GM23338 (cell line): ENCODE results near the gene LRRC4. TPM values are rescaled to one million over a fixed set of nuclear protein-coding genes. Genes with fewer than 3 reads are reported as not detected.

Experiments used
- ATAC-seq: fragments of 200-7000 bp; cut with Tn5 transposase; 3 replicates; pipeline ENCODE4 v1.9.1; 2020
- DNase-seq: peaks from one replicate; pipeline ENCODE4 v3.0.0-alpha.2; 2015; ENCODE audit warnings: low spot score
- H2AFZ ChIP-seq: fragments of 200-600 bp; sonication (generic); 2 replicates; pipeline ENCODE4 v1.8.0; 2016; ENCODE audit warnings: antibody characterized with exemption, mild to moderate bottlenecking, moderate library complexity
- H3F3A ChIP-seq: fragments of 200-600 bp; sonication (generic); replicated peaks from 2 replicates; pipeline ENCODE4 v1.8.0; 2017; ENCODE audit warnings: antibody characterized with exemption, mixed run types, low read depth
- H3K27ac ChIP-seq: fragments of 200-600 bp; sonication (generic); 2 replicates; pipeline ENCODE4 v1.6.1; 2016; ENCODE audit warnings: low read depth
- H3K27me3 ChIP-seq: fragments of 200-600 bp; sonication (generic); 2 replicates; pipeline ENCODE4 v1.8.0; 2016; ENCODE audit warnings: mild to moderate bottlenecking, mixed run types, moderate library complexity; ENCODE audit not compliant: insufficient read depth
- H3K36me3 ChIP-seq: fragments of 200-600 bp; sonication (generic); 2 replicates; pipeline ENCODE4 v1.8.0; 2016; ENCODE audit warnings: mild to moderate bottlenecking; ENCODE audit not compliant: insufficient read depth
- H3K4me1 ChIP-seq: fragments of 200-600 bp; sonication (generic); 2 replicates; pipeline ENCODE4 v1.8.0; 2016; ENCODE audit warnings: mild to moderate bottlenecking, moderate library complexity; ENCODE audit not compliant: insufficient read depth
- H3K4me2 ChIP-seq: fragments of 200-600 bp; sonication (generic); 2 replicates; pipeline ENCODE4 v1.7.1; 2017; ENCODE audit warnings: mixed run types
- H3K4me3 ChIP-seq: fragments of 200-600 bp; sonication (generic); 2 replicates; pipeline ENCODE4 v1.6.1; 2016; ENCODE audit warnings: mixed run types
- H3K79me2 ChIP-seq: fragments of 200-600 bp; sonication (generic); replicated peaks from 2 replicates; pipeline ENCODE4 v1.8.0; 2017; ENCODE audit warnings: mild to moderate bottlenecking; ENCODE audit not compliant: insufficient read depth
- H3K9me2 ChIP-seq: fragments of 200-600 bp; sonication (generic); 2 replicates; pipeline ENCODE4 v1.8.0; 2017; ENCODE audit not compliant: insufficient read depth
- H4K20me1 ChIP-seq: fragments of 200-600 bp; sonication (generic); replicated peaks from 2 replicates; pipeline ENCODE4 v1.8.0; 2017; ENCODE audit warnings: mild to moderate bottlenecking; ENCODE audit not compliant: insufficient read depth
- H3K27ac Mint-ChIP-seq: 2 replicates; pipeline ENCODE4 v1.8.0; 2020; ENCODE audit warnings: inconsistent platforms, mild to moderate bottlenecking, moderate library complexity, mixed read lengths
- H3K27me3 Mint-ChIP-seq: 3 replicates; pipeline ENCODE4 v1.8.0; 2022; ENCODE audit warnings: low read depth, mild to moderate bottlenecking, moderate library complexity, mixed read lengths, inconsistent platforms; ENCODE audit not compliant: insufficient read depth, poor library complexity
- H3K36me3 Mint-ChIP-seq: 3 replicates; pipeline ENCODE4 v1.8.0; 2021; ENCODE audit warnings: low read depth, mild to moderate bottlenecking, inconsistent platforms, moderate library complexity, mixed read lengths
- H3K4me1 Mint-ChIP-seq: 3 replicates; pipeline ENCODE4 v1.8.0; 2020; ENCODE audit warnings: mild to moderate bottlenecking, inconsistent platforms, mixed read lengths
- H3K4me3 Mint-ChIP-seq: 3 replicates; pipeline ENCODE4 v1.8.0; 2021; ENCODE audit warnings: moderate library complexity, mild to moderate bottlenecking, inconsistent platforms, mixed read lengths
- H3K9me3 Mint-ChIP-seq: 3 replicates; pipeline ENCODE4 v1.8.0; 2020; ENCODE audit warnings: moderate library complexity, mild to moderate bottlenecking, inconsistent platforms, mixed read lengths
- CREB1 ChIP-seq: fragments of 250-450 bp; sonication (Bioruptor Pico); IDR thresholded peaks from 2 replicates; pipeline ENCODE4 v1.5.0; 2020; ENCODE audit warnings: low read depth, mild to moderate bottlenecking, moderate library complexity
- EZH2 ChIP-seq: fragments of 200-600 bp; sonication (generic); IDR thresholded peaks from one replicate; pipeline ENCODE4 v1.8.0; 2017; ENCODE audit warnings: antibody characterized with exemption, mild to moderate bottlenecking, low read depth; ENCODE audit not compliant: unreplicated experiment
- EZH2phosphoT487 ChIP-seq: fragments of 200-600 bp; sonication (generic); IDR thresholded peaks from one replicate; pipeline ENCODE4 v1.8.1; 2018; ENCODE audit warnings: antibody characterized with exemption; ENCODE audit not compliant: unreplicated experiment
- JUNB ChIP-seq: IDR thresholded peaks from one replicate; pipeline ENCODE4 v1.6.1; 2016; ENCODE audit warnings: antibody characterized with exemption; ENCODE audit not compliant: unreplicated experiment
- NANOG ChIP-seq: IDR thresholded peaks from 2 replicates; pipeline ENCODE4 v1.6.1; 2016; ENCODE audit warnings: antibody characterized with exemption, borderline replicate concordance
- POLR2AphosphoS5 ChIP-seq: IDR thresholded peaks from 2 replicates; pipeline ENCODE4 v1.6.1; 2016; ENCODE audit warnings: antibody characterized with exemption, low read depth
- STAT1 ChIP-seq: IDR thresholded peaks from one replicate; pipeline ENCODE4 v1.6.1; 2016; ENCODE audit warnings: antibody characterized with exemption; ENCODE audit not compliant: unreplicated experiment
- ZNF114 ChIP-seq: fragments of 250-450 bp; sonication (Bioruptor Pico); IDR thresholded peaks from 2 replicates; pipeline ENCODE4 v1.5.0; 2020; ENCODE audit warnings: mild to moderate bottlenecking, moderate library complexity
- ZNF331 ChIP-seq: fragments of 250-450 bp; sonication (Bioruptor Pico); IDR thresholded peaks from 2 replicates; pipeline ENCODE4 v1.5.0; 2020; ENCODE audit warnings: low read depth, mild to moderate bottlenecking, moderate library complexity
- polyA plus RNA-seq: library from polyadenylated mRNA; unstranded; fragments of >200 nt; fragmentation: Nextera tagmentation; extraction: Ambion mirVana; gene quantifications from 2 replicates; pipeline ENCODE4 v1.2.1, GENCODE V29; 2016
- total RNA-seq: library from RNA; depleted of rRNA; stranded (reverse); fragments of >200 nt; shearing (Covaris generic); gene quantifications from 2 replicates; pipeline ENCODE4 v1.2.3, GENCODE V29; 2014
- TF ChIP-seq, protein P1 (sequence below), 2 experiments: fragments of 200-600 bp in 1 of 2; sonication (generic) in 1 of 2; conservative IDR thresholded peaks; 2 replicates each; pipeline versions ENCODE4 v1.5.1 to v1.6.1; 2016 to 2017; ENCODE audit warnings: antibody characterized with exemption in 2 of 2, low read depth in 2 of 2, mild to moderate bottlenecking in 2 of 2, moderate library complexity in 1 of 2
- TF ChIP-seq, protein P2 (sequence below): IDR thresholded peaks from 2 replicates; pipeline ENCODE4 v1.6.1; 2016; ENCODE audit warnings: antibody characterized with exemption
- TF ChIP-seq, protein P3 (sequence below): IDR thresholded peaks from one replicate; pipeline ENCODE4 v1.6.1; 2018; ENCODE audit warnings: antibody characterized with exemption; ENCODE audit not compliant: unreplicated experiment

LRRC4 gene
- total and polyA plus RNA-seq, 2 experiments from 2014 or later, result 1.9 to 5.2 TPM

DNA sequence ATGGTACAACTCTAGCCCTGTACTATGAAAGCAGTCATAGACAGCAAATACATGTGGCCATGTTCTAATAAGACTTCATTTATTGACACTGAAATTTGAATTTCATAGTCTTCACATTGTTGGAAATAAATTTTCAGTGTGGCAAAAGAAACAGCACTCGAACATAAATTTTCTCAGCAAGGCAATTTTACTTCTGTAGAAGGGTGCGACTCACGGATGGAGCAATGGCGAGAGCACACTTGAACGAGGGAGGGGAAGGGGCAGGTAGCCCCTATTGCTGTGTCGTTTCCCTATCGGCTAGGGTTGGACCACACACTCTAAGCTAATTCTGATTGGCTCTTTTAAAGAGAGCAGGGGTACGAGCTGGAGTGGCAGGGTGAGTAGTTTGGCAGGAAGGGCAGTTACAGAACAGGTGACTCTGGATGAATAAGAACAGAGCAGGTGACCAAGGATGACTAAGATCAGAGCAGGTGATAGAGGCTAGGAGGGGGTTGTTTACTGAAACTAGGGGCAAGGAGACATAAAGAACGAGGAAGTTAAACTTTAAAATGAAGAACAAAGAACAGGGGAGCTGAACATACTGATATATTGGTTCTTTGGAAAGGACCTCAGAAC is 52.0 kb downstream of the LRRC4 start (continued):
- TF ChIP-seq POLR2AphosphoS5 (no peak), NANOG (no peak), ZNF331 (CRISPR knock-in tag) (no peak), STAT1 (no peak), CREB1 (no peak), JUNB (no peak)
- TF ChIP-seq, protein P1, sequence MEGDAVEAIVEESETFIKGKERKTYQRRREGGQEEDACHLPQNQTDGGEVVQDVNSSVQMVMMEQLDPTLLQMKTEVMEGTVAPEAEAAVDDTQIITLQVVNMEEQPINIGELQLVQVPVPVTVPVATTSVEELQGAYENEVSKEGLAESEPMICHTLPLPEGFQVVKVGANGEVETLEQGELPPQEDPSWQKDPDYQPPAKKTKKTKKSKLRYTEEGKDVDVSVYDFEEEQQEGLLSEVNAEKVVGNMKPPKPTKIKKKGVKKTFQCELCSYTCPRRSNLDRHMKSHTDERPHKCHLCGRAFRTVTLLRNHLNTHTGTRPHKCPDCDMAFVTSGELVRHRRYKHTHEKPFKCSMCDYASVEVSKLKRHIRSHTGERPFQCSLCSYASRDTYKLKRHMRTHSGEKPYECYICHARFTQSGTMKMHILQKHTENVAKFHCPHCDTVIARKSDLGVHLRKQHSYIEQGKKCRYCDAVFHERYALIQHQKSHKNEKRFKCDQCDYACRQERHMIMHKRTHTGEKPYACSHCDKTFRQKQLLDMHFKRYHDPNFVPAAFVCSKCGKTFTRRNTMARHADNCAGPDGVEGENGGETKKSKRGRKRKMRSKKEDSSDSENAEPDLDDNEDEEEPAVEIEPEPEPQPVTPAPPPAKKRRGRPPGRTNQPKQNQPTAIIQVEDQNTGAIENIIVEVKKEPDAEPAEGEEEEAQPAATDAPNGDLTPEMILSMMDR (conservative IDR thresholded peaks at IDR 0.05; ENCODE audit: low read depth in 2 of 2), result no peak

DNA sequence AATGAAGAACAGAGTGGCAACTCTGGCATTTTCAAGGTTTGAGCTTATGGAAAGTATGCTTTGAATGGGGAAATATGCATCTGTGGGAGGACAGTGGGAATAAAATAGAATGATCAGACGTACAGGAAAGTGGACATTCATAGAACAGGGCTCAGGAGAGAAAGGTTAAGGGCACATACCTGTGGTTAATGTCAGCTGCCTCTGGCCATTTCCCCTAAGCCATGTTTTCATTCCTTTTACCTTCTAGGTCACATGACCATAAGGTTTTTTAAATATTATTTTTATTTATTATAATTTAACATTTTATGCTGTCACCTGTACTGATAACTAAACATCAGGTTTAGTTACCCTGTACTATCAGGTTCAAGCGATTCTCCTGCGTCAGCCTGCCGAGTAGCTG is 52.8 kb downstream of the LRRC4 start:
- no peak overlapping the region for H3K27ac ChIP-seq
- DNase-seq, result no peak
- Mint-ChIP-seq H3K4me1 (peaks cover 25% of the 10 kb centered on the region), H3K9me3 (peaks cover 27% of the 10 kb centered on the region), H3K27ac (no peak overlapping the region), H3K4me3 (no peak overlapping the region), H3K27me3 (peaks cover 16% of the 10 kb centered on the region), H3K36me3 (peaks cover 44% of the 10 kb centered on the region)
- no peak for ATAC-seq
- H3K4me3 ChIP-seq, result no peak overlapping the region
- H3K27me3 ChIP-seq, result no peaks in the 10 kb centered on the region
- peaks cover 14% of the 10 kb centered on the region; the same call in 1 of the 2 replicates for H4K20me1 ChIP-seq
- 0 out of 2 replicates have a peak, but pooled peaks cover 3% of the 10 kb centered on the region for H3F3A ChIP-seq
- peaks cover 24% of the 10 kb centered on the region for H3K4me1 ChIP-seq
- H2AFZ ChIP-seq, result no peak overlapping the region
- H3K4me2 ChIP-seq, result no peak overlapping the region
- H3K79me2 ChIP-seq, result peaks cover 11% of the 10 kb centered on the region
- H3K36me3 ChIP-seq, result peaks cover 14% of the 10 kb centered on the region
- H3K9me2 ChIP-seq, result no peaks in the 10 kb centered on the region; the same call in 1 of the 2 replicates
- no peak for TF ChIP-seq ZNF331 (CRISPR knock-in tag)
- no peak for TF ChIP-seq POLR2AphosphoS5
- TF ChIP-seq NANOG, result no peak
- TF ChIP-seq EZH2, result no peak
- TF ChIP-seq, protein P1 (conservative IDR thresholded peaks at IDR 0.05; ENCODE audit: low read depth in 2 of 2), result no peak
- TF ChIP-seq CREB1, result no peak
- TF ChIP-seq JUNB, result no peak
- TF ChIP-seq, protein P2, sequence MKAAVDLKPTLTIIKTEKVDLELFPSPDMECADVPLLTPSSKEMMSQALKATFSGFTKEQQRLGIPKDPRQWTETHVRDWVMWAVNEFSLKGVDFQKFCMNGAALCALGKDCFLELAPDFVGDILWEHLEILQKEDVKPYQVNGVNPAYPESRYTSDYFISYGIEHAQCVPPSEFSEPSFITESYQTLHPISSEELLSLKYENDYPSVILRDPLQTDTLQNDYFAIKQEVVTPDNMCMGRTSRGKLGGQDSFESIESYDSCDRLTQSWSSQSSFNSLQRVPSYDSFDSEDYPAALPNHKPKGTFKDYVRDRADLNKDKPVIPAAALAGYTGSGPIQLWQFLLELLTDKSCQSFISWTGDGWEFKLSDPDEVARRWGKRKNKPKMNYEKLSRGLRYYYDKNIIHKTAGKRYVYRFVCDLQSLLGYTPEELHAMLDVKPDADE, result no peak
- no peak for TF ChIP-seq ZNF114 (CRISPR knock-in tag)
- TF ChIP-seq, protein P3, sequence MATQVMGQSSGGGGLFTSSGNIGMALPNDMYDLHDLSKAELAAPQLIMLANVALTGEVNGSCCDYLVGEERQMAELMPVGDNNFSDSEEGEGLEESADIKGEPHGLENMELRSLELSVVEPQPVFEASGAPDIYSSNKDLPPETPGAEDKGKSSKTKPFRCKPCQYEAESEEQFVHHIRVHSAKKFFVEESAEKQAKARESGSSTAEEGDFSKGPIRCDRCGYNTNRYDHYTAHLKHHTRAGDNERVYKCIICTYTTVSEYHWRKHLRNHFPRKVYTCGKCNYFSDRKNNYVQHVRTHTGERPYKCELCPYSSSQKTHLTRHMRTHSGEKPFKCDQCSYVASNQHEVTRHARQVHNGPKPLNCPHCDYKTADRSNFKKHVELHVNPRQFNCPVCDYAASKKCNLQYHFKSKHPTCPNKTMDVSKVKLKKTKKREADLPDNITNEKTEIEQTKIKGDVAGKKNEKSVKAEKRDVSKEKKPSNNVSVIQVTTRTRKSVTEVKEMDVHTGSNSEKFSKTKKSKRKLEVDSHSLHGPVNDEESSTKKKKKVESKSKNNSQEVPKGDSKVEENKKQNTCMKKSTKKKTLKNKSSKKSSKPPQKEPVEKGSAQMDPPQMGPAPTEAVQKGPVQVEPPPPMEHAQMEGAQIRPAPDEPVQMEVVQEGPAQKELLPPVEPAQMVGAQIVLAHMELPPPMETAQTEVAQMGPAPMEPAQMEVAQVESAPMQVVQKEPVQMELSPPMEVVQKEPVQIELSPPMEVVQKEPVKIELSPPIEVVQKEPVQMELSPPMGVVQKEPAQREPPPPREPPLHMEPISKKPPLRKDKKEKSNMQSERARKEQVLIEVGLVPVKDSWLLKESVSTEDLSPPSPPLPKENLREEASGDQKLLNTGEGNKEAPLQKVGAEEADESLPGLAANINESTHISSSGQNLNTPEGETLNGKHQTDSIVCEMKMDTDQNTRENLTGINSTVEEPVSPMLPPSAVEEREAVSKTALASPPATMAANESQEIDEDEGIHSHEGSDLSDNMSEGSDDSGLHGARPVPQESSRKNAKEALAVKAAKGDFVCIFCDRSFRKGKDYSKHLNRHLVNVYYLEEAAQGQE, result no peak
- no peak for TF ChIP-seq STAT1
- TF ChIP-seq EZH2phosphoT487, result no peak
